NCI-H2196 treated with DMSO at 0.1 percent for 48 hours (cell line): ENCODE results near the gene LYRM4.
"Not testable (repeated sequence)": the region's sequence is repeated elsewhere in the genome, so short reads cannot be mapped to it uniquely, and the experiment has no call there.

Experiments used
- DNase-seq: peaks from one replicate; lab custom pipeline; 2025; ENCODE audit not compliant: unreplicated experiment; lab: John Stamatoyannopoulos, UW

The LYRM4 gene

DNA sequence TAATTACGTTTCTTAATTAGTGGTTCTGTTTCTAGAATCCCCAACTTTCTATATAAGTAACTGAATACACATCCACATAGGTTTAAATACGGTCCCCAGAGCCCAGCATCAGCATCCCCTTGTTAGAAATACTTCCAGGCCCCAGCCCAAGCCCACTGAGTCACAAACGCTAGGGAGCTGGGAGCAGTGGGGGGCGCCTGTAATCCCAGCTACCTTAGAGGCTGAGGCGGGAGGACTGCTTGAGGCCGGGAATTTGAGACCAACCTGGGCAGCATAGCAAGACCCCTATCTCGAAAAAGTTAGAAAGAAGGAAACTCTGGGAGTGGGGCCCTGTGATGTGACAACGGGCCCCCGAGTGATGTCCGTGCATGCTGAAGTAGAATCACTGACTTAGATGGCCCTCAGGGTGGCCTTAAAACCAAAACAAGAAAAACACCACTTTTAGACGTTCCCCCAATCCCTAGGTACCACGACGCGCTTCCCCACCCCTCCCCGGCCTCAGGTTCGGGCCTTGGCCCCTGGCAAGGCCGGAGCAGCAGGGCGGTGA, 176.9 kb downstream of the LYRM4 start:
- no peak for DNase-seq

DNA sequence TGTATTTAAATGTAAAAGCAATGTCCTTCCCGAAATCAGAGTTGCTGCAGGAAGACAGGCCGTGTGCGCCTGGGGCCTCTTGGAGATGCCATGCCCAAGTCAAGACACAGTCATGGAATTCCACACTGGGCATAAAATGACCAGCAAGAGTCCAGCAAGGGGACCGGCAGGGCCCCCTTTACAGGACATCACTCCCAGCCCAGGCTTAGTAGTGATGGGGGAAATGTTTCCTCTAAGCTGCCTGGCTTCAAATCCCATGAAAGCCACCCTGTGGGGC, 177.5 kb downstream of the LYRM4 start:
- DNase-seq: no peak

DNA sequence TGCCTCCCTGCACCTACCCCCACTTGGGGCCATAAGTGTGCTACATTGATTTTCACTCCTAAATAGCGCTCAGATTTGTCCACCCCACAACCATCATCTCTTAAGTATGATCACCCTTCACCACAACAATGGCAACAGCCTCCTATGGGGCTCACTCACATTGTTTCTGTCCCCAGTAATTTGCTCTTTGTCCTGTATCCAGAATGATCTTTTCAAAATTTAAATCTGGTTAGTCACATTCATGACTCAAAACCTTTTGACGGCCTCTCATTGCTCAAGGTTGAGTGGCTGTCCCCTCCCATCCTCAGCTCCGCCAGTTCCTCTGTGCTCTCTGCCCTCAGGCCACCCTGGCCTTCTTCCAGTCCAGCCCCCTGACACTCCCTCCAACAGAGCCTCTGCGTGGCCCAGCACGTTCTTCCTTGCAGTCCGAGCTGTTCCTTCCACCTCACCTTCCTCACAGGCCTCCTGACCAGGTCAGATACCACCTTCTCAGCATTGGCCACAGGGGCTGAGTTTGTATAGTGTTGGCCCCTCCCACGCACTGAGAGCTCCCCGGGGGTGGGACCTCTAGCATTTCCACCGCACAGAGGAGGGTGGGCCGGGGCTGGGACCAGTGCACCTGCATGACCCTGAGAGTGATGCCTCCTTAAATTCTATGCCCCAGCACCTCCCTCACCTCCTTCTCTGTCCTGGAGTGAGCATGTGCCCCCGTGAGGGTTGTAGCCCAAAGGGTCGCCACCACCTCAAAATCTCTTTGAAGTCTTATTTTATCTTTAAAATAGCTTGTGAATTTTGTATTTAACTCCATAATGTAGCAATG, 178.1 kb downstream of the LYRM4 start:
- DNase-seq: no peak

DNA sequence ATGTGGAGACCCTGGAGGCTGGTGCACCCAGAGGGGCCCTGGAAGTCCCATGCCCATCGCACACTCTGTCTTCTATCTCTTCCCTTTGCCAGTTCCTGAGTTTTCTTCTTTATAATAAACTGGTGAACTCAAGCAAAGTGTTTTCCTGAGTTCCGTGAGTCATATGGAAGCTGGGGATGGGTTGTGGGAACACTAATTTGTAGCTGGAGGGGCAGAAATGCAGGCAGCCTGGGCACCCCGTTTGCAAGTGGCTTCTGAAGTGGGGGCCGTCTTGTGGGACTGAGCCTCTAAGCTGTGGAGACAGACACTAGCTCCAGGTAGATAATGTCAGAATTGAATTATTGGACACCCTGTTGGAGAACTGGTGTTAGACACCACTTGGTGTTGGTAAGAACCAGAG, 178.8 kb downstream of the LYRM4 start:
- no peak for DNase-seq

DNA sequence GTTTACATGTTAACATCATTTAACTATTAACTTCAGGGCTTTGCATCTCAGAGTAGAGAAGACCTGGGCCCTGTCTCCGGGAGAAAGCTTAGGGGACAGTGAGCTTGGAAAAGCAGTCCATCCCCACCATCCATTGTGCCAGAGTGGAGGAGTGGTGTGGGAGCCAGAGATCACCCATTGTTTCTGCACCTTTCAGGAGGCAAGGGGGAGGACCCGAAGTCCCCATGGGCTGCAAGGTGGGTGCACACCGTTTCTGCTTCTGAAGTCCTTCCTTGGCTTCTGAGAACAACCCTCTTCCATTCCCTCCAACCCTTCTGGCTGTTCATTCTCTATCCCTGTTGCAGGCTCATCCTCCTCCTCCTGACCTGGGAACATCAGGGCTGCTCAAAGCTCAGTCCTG, 179.6 kb downstream of the LYRM4 start:
- no peak for DNase-seq

DNA sequence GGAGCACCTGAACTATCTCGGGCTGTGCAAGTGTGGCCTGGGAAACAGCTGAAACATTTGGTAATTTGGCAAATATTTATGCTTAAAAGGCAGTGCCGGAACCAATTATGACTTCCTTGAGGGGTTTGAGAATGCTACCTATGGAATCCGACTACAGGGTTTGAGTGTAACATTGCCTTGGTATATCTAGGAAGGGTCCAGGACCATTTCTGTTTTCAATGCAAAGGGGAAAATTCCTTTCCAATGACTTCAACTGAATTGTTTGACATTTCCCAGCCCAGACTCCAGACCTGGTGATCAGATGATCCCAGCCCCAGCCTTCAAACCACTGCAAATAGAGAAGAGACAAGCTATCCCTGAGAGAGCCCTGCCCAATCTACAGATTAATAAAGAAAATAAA, 180.2 kb downstream of the LYRM4 start:
- DNase-seq: no peak

DNA sequence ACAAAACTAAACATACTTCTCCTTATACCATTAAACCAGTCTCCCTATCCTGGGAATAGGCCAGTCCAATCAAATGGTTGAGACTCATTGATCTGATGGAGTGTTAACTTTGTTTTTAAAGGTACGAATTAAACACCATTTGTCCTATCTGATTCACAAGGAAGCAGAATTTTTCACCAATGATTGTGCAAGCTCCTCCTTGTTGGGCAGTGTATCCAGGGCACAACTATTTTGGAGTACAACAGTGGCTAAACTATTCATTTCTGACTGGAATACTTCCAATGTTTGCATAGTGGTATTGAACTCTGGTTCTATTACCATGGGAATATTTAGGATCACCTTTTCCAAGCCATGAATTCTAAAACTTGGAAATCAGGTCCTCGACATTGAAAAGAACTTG, 181.1 kb downstream of the LYRM4 start:
- no peak for DNase-seq

DNA sequence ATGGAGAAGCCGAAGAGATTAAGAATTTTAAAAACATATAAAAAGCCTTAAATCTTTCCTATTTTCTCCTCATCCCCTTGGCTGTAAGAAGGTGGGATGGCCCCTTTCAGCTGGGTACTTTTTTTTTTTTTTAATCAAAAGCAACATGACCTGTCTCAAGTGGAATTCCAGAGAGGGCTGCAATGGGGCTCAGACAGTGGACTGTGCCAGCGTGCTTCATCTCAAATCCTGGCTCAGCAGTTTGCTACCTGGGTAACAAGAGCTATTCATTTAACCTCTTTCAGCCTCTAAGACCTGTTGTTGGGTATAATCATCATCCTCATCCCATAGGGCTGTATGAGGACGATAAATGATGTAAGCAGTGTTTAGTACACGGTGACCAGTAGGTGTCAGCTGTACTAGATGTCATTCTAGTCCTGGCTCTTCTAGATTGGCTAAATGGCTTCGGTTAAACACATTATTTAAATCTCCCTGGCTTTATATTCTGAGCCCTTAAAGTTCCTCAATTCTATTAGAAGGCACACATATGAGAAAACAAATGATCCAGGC, 182.6 kb downstream of the LYRM4 start:
- DNase-seq: no peak

DNA sequence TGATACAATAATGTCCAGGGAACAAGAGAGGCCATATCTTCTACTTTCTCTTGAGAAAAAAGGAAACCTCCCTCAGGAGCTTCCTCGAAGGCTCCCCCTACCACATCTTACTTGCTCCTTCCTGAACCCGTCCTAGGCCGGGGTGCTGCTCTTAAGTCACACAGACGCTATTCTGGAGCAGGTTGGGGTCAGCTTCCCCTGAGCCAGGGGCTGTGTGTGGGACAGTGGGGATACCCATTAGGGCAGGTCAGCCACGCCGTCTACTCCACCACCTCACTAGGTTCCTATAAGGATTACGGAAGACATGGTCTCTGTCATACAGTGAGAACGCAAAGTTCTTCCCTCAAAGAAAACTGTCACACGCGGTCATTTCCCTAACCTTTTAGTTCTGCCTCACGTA, 183.8 kb downstream of the LYRM4 start:
- DNase-seq: no peak

DNA sequence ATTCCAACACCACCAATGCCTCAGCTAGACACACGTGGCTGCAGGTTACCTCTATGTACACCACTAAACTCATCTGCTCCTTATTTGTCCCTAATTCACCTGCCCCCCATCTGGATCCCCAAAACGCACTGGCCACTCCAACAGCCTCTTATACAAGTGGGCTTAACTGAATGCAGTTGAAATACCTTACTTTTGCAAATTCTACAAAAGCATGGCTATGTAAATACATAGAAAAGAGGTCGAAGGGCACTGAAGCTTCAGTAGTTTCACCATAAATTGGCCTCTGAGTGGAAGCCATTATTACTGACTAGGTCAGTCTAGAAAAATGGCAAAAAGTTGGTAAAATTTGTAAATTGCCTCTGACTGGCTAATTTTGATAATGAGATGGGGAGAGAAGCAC, 186.8 kb downstream of the LYRM4 start:
- DNase-seq: no peak

DNA sequence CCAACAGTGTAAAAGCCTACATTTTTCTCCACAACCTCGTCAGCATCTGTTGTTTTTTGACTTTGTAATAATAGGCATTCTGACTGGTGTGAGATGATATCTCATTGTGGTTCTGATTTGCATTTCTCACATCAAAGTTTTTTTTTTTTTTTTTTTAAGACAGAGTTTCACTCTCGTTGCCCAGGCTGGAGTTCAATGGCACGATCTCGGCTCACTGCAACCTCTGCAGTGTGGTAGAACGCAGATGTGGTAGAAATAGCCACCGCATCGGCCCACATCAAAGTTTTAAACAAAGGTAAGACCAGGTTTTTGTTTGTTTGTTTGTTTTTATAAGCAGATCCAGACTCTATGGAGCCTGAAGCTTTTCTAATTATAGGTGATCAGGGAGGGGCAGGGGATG, 188.3 kb downstream of the LYRM4 start:
- DNase-seq: no peak

DNA sequence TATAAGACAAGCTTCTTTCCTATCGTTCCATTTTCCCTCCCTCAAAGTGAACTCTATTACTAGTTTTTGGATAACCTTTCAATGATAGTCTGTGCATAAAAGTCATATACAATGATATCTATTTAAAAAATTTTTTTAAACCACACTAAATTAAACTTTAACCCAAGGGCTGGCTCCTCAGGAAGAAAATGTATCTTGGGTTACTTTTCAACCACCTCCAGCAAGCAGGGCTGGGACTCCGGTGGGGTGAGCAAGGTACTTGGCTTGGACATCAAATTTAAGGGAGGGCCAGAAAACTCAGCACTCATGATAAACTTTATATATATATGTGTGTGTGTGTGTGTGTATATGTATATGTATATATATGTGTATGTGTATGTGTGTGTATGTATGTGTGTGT, 189.5 kb downstream of the LYRM4 start:
- no peak for DNase-seq

DNA sequence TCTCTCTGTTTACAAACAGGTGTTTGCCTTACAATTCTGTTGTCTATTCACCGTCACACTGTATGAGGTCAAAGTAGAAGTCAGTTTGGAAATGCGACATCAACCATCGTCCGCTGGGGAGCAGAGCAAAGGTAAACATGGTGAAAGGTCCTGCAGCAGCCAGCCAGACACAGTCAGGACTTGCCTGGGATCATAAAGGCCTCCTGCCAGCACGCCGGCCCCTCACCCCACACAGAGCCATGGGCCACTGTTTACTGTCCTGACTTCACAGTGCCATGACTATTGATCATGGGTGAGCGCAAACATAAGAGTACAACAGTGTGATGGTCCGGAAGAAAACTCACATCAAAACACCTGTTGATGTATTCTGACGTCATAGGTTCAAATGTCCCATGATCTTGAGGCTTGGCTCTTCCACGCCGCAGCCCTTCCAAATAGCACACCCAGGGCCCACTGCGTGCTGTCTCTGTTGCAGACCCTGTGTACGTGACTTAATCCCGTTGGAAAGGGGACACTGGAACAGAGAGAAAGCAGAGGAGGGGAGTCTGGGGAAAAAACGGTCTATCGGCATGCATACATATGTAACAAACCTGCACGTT, 192.5 kb downstream of the LYRM4 start:
- DNase-seq: no peak

DNA sequence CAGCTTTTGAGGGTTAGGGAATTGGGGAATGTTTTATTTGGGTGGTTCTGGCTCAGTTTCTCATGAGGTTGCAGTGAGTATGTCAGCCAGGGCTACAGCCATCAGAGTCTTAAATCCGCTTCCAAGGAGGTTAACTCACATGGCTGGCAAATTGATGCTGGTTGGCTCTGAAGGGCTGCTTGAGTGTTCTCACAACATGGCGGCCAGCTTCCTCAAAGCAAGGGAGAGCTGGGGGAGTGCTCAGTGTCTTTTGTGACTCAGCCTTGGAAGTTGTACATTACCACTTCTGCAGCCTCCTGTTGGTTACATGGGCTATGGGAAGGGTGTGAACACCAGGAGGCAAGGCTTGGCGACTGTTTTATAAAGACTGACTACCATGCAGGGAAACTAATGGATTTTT, 193.4 kb downstream of the LYRM4 start:
- no peak for DNase-seq

DNA sequence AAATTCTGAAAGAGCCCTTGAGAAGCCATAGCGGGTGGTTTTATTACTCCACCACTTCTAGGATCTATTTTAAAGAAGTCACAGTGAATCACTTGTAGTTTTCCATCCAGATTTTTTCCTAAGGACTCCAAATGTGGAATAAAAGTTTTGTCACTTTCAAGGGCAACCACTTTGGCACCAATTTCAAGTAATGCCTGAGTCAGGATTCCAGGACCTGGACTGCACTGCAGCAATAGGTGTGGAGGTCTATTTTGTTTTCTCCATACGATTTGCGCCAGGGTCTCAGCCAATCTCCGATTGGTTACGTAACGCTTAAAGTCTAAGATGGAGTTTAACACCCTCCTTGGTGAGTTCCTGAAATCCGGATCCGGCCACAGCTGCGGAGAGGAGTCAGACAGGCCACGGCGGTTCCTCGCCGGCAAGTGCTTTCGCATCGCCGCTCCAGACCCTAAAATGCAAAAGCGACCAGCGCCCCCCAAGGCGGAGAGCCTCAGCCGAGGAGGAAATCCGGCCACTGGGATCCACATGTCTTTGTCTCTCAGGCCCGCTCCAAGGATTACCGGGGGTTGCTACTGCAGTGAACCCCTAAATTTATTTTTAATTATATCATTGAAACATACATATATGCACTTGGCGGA, 194.2 kb downstream of the LYRM4 start:
- no peak for DNase-seq

DNA sequence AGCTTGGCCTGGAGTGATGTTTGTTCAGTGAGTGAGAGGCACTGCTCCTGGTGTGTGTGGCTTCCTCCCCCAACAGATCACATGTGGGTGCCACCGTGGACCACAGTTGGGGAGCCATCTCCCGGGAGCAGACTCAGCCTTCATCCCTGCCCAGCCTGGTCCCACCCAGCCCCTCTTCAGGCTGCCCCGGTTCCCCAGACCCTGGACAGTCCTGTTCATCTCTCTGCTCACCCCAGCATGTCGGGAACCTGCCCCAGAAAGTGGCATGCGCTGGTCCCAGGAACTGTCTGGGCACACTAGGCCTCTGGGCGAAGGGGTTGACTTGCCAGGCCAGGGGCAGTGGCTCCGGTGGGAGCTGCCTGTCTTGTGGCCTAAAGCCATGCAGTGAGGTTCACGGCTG, 197.1 kb downstream of the LYRM4 start:
- DNase-seq: no peak

DNA sequence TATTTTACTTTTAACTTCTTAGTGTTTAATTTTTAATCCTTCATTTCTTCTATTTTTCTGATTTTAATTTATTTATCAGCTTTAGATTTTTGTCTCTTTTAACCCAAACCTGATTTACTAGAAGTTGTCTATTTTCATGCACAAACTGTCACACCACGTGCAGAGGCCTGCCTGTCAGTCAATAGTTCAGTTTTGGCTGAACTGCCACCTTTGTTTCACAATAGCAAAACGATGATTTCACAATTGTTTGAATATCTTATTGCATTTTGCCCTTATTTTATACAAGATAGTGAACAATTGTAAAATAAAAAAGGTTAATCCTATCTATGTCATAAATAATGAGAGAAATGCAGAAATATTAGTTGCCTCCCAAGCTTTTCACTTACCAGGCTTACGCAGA, 199.6 kb downstream of the LYRM4 start:
- DNase-seq: no peak

DNA sequence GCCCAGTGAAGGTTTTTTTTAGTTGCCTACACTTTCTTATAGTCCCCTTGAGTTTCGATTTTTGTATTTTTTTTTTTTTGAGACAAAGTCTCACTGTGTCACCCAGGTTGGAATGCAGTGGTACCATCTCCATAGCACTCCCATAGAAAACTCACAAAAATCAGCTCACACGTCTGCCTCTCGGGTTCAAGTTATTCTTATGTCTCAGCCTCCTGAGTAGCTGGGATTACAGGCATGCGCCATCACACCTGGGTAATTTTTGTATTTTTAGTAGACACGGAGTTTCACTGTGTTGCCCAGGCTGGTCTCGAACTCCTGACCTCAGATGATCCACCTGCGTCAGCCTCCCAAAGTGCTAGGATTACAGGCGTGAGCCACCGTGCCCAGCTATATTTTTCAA, 200.3 kb downstream of the LYRM4 start:
- not testable (repeated sequence) for DNase-seq

DNA sequence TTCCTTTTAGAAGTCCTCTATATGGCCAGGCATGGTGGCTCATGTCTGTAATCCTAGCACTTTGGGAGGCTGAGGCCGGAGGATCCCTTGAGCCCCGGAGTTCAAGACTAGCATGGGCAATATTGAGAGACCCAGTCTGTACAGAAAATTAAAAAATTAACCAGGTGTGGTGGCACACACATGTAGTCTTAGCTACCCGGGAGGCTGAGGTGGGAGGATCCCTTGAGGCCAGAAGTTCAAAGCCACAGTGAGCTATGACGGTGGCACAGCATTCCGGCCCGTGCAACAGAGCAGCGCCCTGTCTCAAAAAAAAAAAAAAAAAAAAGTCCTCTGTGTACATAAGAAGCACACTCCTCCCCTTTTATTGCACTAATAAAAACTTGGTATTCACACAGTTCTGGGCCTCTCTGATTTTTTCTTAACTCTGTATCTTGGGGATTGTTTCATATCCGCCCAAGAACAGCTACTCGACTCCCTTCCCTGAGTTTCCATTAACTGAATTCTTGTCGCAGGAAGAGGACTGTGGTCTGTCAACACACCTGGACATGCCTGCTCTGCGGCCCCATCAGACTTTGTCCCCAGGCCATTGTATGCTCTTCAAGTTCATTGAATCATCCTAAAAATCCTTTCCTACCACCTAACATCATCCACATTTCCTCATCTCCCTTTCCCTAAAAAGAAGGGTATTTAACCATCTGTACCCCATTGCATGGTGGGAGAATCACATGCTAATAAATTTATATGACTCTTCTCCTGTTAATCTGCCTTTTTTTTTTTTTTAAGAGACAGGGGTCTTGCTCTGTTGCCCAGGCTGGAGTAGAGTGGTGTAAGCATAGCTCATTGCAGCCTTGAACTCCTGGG, 201.5 kb downstream of the LYRM4 start:
- no peak for DNase-seq
